HepG2 (cell line): ENCODE measurements around the gene ABCD1. TPM values are rescaled to one million over a fixed set of nuclear protein-coding genes. Genes with fewer than 3 reads are reported as not detected.
A peak's percentile ranks its signal among the peaks of the same experiment; 100 is the strongest.

ENCODE experiments used
- ATF7 ChIP-seq, 2 experiments: fragments of 450-650 bp in 1 of 2; sonication (generic) in 1 of 2; formaldehyde crosslinking in 1 of 2; IDR thresholded peaks; 2 replicates each; pipeline versions ENCODE4 v1.4.0 to v1.6.1; 2016 to 2020; ENCODE audit warnings: antibody characterized with exemption in 1 of 2, mild to moderate bottlenecking in 1 of 2, missing genetic modification reagents in 1 of 2
- ATM ChIP-seq: fragments of 450-650 bp; IDR thresholded peaks from 2 replicates; pipeline ENCODE4 v1.7.1; 2017; ENCODE audit warnings: mild to moderate bottlenecking, borderline replicate concordance
- CBFB ChIP-seq: sonication (generic); formaldehyde crosslinking; IDR thresholded peaks from 2 replicates; pipeline ENCODE4 v1.4.0; 2020; ENCODE audit warnings: missing genetic modification reagents
- DNMT3B ChIP-seq: conservative IDR thresholded peaks from 2 replicates; pipeline ENCODE4 v1.6.1; 2016; ENCODE audit warnings: missing biosample characterization, control low read depth
- DR1 ChIP-seq: sonication (generic); formaldehyde crosslinking; IDR thresholded peaks from 2 replicates; pipeline ENCODE4 v1.8.0; 2021; ENCODE audit warnings: mild to moderate bottlenecking, missing genetic modification reagents, inconsistent platforms
- FOSL2 ChIP-seq: sonication (generic); formaldehyde crosslinking; IDR thresholded peaks from 2 replicates; pipeline ENCODE4 v1.4.0; 2020; ENCODE audit warnings: missing genetic modification reagents
- GABPA ChIP-seq, 2 experiments: IDR thresholded peaks; 2 replicates each; pipeline ENCODE4 v1.6.1; 2011 to 2016; ENCODE audit warnings: low read depth in 2 of 2, low read length in 1 of 2, missing biosample characterization in 1 of 2, missing genetic modification characterization in 1 of 2
- KLF12 ChIP-seq: sonication (generic); formaldehyde crosslinking; IDR thresholded peaks from 2 replicates; pipeline ENCODE4 v1.4.0; 2020; ENCODE audit warnings: missing genetic modification reagents, borderline replicate concordance
- KLF6 ChIP-seq: IDR thresholded peaks from 2 replicates; pipeline ENCODE4 v1.8.0; 2016; ENCODE audit warnings: missing biosample characterization, missing genetic modification reagents
- MEIS1 ChIP-seq: sonication (generic); formaldehyde crosslinking; IDR thresholded peaks from 2 replicates; pipeline ENCODE4 v1.9.0; 2021; ENCODE audit warnings: mild to moderate bottlenecking, missing genetic modification reagents, moderate library complexity, borderline replicate concordance
- MLLT10 ChIP-seq: sonication (generic); formaldehyde crosslinking; IDR thresholded peaks from 2 replicates; pipeline ENCODE4 v1.4.0; 2020; ENCODE audit warnings: missing genetic modification reagents
- NBN ChIP-seq: fragments of 450-650 bp; conservative IDR thresholded peaks from 2 replicates; pipeline ENCODE4 v1.6.1; 2017
- NFKB2 ChIP-seq: sonication (generic); formaldehyde crosslinking; IDR thresholded peaks from 2 replicates; pipeline ENCODE4 v1.4.0; 2020; ENCODE audit warnings: missing genetic modification reagents, borderline replicate concordance
- PITX1 ChIP-seq: sonication (generic); formaldehyde crosslinking; IDR thresholded peaks from 2 replicates; pipeline ENCODE4 v1.5.1; 2020; ENCODE audit warnings: mild to moderate bottlenecking, missing genetic modification reagents
- PTBP1 ChIP-seq: fragments of 200-400 bp; formaldehyde crosslinking; IDR thresholded peaks from 2 replicates; pipeline ENCODE4 v1.6.1; 2018; ENCODE audit warnings: low read length, low read depth; ENCODE audit not compliant: poor library complexity, severe bottlenecking
- RCOR2 ChIP-seq: IDR thresholded peaks from 2 replicates; pipeline ENCODE4 v1.6.1; 2016; ENCODE audit warnings: missing biosample characterization, missing genetic modification reagents
- ZBTB1 ChIP-seq: sonication (generic); formaldehyde crosslinking; IDR thresholded peaks from 2 replicates; pipeline ENCODE4 v1.4.0; 2020; ENCODE audit warnings: missing genetic modification reagents, borderline replicate concordance
- ZC3H13 ChIP-seq: sonication (generic); formaldehyde crosslinking; IDR thresholded peaks from 2 replicates; pipeline ENCODE4 v1.8.1; 2023; ENCODE audit warnings: mild to moderate bottlenecking, missing genetic modification reagents, moderate library complexity
- ZNF317 ChIP-seq: sonication (generic); formaldehyde crosslinking; IDR thresholded peaks from 2 replicates; pipeline ENCODE4 v1.5.0; 2020; ENCODE audit warnings: mild to moderate bottlenecking, missing genetic modification reagents
- ZNF446 ChIP-seq: sonication (generic); formaldehyde crosslinking; IDR thresholded peaks from 2 replicates; pipeline ENCODE4 v1.5.0; 2020; ENCODE audit warnings: mild to moderate bottlenecking, missing genetic modification reagents
- ZNF484 ChIP-seq: sonication (generic); formaldehyde crosslinking; IDR thresholded peaks from 2 replicates; pipeline ENCODE4 v1.5.1; 2020; ENCODE audit warnings: mild to moderate bottlenecking, low read depth, missing genetic modification reagents, borderline replicate concordance
- ZNF569 ChIP-seq: sonication (generic); formaldehyde crosslinking; IDR thresholded peaks from 2 replicates; pipeline ENCODE4 v1.5.0; 2020; ENCODE audit warnings: mild to moderate bottlenecking, missing genetic modification reagents, moderate library complexity, borderline replicate concordance
- ZNF605 ChIP-seq: sonication (generic); formaldehyde crosslinking; IDR thresholded peaks from 2 replicates; pipeline ENCODE4 v1.8.0; 2022; ENCODE audit warnings: mild to moderate bottlenecking, missing genetic modification reagents
- ZNF703 ChIP-seq: sonication (generic); formaldehyde crosslinking; IDR thresholded peaks from 2 replicates; pipeline ENCODE4 v1.5.1; 2020; ENCODE audit warnings: missing genetic modification reagents, mild to moderate bottlenecking, moderate library complexity, borderline replicate concordance
- polyA plus RNA-seq, 8 experiments: library from polyadenylated mRNA; depleted of rRNA in 3 of 8; stranded (reverse) in 7 of 8; unstranded in 1 of 8; fragments of >200 nt; fragmentation: Illumina TruSeq in 4 of 8; extraction: Trizol in 4 of 8; gene quantifications; 2 replicates each; pipeline versions ENCODE4 v1.2.1 to v1.2.3, GENCODE V29; 2011 to 2016; ENCODE audit warnings: low read depth in 4 of 8, missing spikeins in 1 of 8, mixed read lengths in 1 of 8; ENCODE audit not compliant: insufficient read depth in 1 of 8
- total RNA-seq, 5 experiments: library from RNA; depleted of rRNA; stranded (reverse); fragments of >200 nt; fragmentation: Illumina TruSeq; extraction: Trizol; gene quantifications; 2 replicates each; pipeline ENCODE4 v1.2.3, GENCODE V29; 2016; ENCODE audit warnings: low read depth in 1 of 5
- TF ChIP-seq, protein P1 (sequence below): conservative IDR thresholded peaks from 2 replicates; pipeline ENCODE4 v1.6.1; 2018; ENCODE audit warnings: missing genetic modification reagents
- TF ChIP-seq, protein P2 (sequence below): sonication (generic); formaldehyde crosslinking; IDR thresholded peaks from 2 replicates; pipeline ENCODE4 v1.4.0; 2020; ENCODE audit warnings: missing genetic modification reagents
- TF ChIP-seq, protein P3 (sequence below): IDR thresholded peaks from 2 replicates; pipeline ENCODE4 v1.6.1; 2016; ENCODE audit warnings: low read depth, borderline replicate concordance

ABCD1 gene
- total and polyA plus RNA-seq, 2 of the 13 experiments (the other 11 are each of a cell fraction or from before 2014, with no cell fraction given), result 11.4 to 15.9 TPM

GRCh38 chrX:153724252-153725038, at the start of gene ABCD1, which contains the start of gene BCAP31 (continued):
- TF ChIP-seq NFKB2 (no peak), GABPA (IDR thresholded peaks at IDR 0.05; ENCODE audit: low read depth, low read length) (no peak), GABPA (CRISPR knock-in tag; IDR thresholded peaks at IDR 0.05; ENCODE audit: low read depth) (peak; percentile 68; the same call in 1 of the 2 replicates), KLF6 (CRISPR knock-in tag) (0 out of 2 replicates have a peak, but pooled peaks have one; percentile 55), PITX1 (CRISPR knock-in tag) (no peak), NBN (no peak), ATF7 (IDR thresholded peaks at IDR 0.05) (no peak), ATF7 (CRISPR knock-in tag; IDR thresholded peaks at IDR 0.05) (no peak), CBFB (CRISPR knock-in tag) (no peak), PTBP1 (no peak), ZNF569 (CRISPR knock-in tag) (no peak), ZBTB1 (CRISPR knock-in tag) (no peak), ZNF446 (CRISPR knock-in tag) (no peak), ZNF484 (CRISPR knock-in tag) (no peak), MEIS1 (CRISPR knock-in tag) (no peak), KLF12 (CRISPR knock-in tag) (peak; percentile 50; the same call in 1 of the 2 replicates), ZNF317 (CRISPR knock-in tag) (no peak), ZNF703 (CRISPR knock-in tag) (no peak), ZC3H13 (CRISPR knock-in tag) (0 out of 2 replicates have a peak, but pooled peaks have one; percentile 57), MLLT10 (CRISPR knock-in tag) (no peak), ATM (no peak), RCOR2 (no peak), ZNF605 (no peak), DR1 (CRISPR knock-in tag) (peak; percentile 26; the same call in 1 of the 2 replicates), FOSL2 (CRISPR knock-in tag) (peak; percentile 32), DNMT3B (CRISPR knock-in tag) (no peak)
- TF ChIP-seq, protein P1, sequence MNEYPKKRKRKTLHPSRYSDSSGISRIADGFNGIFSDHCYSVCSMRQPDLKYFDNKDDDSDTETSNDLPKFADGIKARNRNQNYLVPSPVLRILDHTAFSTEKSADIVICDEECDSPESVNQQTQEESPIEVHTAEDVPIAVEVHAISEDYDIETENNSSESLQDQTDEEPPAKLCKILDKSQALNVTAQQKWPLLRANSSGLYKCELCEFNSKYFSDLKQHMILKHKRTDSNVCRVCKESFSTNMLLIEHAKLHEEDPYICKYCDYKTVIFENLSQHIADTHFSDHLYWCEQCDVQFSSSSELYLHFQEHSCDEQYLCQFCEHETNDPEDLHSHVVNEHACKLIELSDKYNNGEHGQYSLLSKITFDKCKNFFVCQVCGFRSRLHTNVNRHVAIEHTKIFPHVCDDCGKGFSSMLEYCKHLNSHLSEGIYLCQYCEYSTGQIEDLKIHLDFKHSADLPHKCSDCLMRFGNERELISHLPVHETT (CRISPR knock-in tag), result no peak; the same call in 1 of the 2 replicates
- TF ChIP-seq, protein P2, sequence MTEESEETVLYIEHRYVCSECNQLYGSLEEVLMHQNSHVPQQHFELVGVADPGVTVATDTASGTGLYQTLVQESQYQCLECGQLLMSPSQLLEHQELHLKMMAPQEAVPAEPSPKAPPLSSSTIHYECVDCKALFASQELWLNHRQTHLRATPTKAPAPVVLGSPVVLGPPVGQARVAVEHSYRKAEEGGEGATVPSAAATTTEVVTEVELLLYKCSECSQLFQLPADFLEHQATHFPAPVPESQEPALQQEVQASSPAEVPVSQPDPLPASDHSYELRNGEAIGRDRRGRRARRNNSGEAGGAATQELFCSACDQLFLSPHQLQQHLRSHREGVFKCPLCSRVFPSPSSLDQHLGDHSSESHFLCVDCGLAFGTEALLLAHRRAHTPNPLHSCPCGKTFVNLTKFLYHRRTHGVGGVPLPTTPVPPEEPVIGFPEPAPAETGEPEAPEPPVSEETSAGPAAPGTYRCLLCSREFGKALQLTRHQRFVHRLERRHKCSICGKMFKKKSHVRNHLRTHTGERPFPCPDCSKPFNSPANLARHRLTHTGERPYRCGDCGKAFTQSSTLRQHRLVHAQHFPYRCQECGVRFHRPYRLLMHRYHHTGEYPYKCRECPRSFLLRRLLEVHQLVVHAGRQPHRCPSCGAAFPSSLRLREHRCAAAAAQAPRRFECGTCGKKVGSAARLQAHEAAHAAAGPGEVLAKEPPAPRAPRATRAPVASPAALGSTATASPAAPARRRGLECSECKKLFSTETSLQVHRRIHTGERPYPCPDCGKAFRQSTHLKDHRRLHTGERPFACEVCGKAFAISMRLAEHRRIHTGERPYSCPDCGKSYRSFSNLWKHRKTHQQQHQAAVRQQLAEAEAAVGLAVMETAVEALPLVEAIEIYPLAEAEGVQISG (CRISPR knock-in tag), result peak; percentile 85
- TF ChIP-seq, protein P3, sequence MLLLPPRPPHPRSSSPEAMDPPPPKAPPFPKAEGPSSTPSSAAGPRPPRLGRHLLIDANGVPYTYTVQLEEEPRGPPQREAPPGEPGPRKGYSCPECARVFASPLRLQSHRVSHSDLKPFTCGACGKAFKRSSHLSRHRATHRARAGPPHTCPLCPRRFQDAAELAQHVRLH (CRISPR knock-in tag), result peak; percentile 24; the same call in 1 of the 2 replicates
